GM12872 (cell line): Measurements from ENCODE around the gene ACVR2B.

Experiments used
- TF ChIP-seq, protein P1 (sequence below): IDR thresholded peaks from 3 replicates; pipeline ENCODE4 v1.5.1; 2011; ENCODE audit warnings: low read depth, mild to moderate bottlenecking, low read length, moderate library complexity; ENCODE audit not compliant: insufficient read depth

Gene ACVR2B

GRCh38 chr3:38473229-38473628 is 19.5 kb downstream of the ACVR2B start:
- TF ChIP-seq, protein P1, sequence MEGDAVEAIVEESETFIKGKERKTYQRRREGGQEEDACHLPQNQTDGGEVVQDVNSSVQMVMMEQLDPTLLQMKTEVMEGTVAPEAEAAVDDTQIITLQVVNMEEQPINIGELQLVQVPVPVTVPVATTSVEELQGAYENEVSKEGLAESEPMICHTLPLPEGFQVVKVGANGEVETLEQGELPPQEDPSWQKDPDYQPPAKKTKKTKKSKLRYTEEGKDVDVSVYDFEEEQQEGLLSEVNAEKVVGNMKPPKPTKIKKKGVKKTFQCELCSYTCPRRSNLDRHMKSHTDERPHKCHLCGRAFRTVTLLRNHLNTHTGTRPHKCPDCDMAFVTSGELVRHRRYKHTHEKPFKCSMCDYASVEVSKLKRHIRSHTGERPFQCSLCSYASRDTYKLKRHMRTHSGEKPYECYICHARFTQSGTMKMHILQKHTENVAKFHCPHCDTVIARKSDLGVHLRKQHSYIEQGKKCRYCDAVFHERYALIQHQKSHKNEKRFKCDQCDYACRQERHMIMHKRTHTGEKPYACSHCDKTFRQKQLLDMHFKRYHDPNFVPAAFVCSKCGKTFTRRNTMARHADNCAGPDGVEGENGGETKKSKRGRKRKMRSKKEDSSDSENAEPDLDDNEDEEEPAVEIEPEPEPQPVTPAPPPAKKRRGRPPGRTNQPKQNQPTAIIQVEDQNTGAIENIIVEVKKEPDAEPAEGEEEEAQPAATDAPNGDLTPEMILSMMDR: no peak

DNA sequence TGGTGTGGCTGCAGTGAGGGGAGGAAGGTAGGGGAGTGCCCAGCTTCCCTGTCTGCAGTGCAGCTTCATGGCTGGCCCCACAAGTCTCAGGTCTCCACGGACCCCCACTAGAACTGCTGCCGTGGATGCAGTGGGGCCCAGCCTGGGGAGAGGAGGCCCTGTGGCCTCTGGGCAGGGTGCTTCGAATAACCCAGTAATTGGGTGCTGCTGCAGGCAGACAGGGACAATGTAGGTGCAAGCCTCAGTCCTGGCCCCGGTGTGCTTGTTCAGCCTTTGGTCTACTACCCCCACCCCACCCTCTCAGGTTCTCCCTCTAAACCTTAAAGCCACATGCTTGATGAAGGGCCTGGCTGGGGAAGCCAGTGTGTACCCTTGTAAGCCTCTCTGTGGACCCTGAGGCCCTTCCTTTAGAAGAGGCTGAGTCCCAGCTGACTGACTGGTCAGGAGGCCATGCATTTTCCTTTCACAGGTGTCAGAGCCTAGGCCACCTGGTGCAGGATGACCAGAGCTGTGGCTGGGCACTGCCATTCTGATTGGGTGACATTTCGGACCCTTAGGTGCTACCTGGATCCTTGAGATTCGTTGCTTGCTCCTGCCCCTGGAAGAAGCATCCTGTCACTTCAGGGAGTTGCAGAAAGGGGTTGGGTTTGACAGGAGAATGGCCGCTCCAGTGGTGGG is 21.4 kb downstream of the ACVR2B start:
- TF ChIP-seq, protein P1: no peak

DNA sequence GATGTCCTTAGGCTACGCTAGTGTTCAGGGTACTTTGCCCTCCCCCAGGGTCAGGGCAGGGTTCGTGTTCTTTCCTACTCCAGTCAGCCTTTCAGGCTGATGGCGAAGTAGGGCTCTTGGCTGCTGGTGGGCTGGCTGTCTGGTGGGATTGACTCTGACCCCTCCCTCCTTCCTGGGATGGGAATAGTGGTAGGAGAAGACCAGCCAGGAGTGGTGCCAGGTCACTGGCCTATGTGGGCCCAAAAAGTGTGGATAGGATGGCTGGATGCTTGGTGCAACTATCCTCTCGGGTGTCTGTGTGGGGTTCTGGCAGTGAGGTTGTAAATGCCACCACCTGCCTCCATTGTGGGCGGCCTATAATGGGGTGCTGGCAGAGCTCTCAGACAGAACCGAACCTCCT is 22.0 kb downstream of the ACVR2B start:
- TF ChIP-seq, protein P1: no peak

- TF ChIP-seq, protein P1: no peak
Measured at GRCh38 chr3:38476157-38476756, 22.6 kb downstream of the ACVR2B start.

GRCh38 chr3:38477057-38477820 is 23.5 kb downstream of the ACVR2B start:
- TF ChIP-seq, protein P1: no peak

GRCh38 chr3:38477839-38478450 is 24.3 kb downstream of the ACVR2B start:
- TF ChIP-seq, protein P1: no peak

DNA sequence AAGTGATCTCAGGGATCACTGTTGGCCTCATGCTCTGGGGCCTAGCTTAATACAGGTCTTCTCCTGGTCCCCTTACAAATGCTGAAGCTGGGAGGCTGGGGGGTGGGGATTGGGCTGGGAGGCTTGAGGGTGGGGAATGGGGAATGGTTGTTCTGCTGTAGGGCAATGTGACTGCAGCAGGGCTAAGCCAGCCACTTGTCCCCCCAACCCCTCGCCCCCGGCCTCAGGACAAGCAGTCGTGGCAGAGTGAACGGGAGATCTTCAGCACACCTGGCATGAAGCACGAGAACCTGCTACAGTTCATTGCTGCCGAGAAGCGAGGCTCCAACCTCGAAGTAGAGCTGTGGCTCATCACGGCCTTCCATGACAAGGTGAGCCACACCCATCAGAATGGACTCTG is 25.2 kb downstream of the ACVR2B start:
- TF ChIP-seq, protein P1: no peak
